GM12873 (cell line): Measurements from ENCODE around the gene HSPA12B.

Experiments
- TF ChIP-seq, protein P1 (sequence below): IDR thresholded peaks from 2 replicates; pipeline ENCODE4 v1.5.1; 2012; ENCODE audit warnings: low read depth, mild to moderate bottlenecking, moderate library complexity, low read length, control low read depth; ENCODE audit not compliant: insufficient read depth; ENCODE audit errors: missing control alignments

HSPA12B gene

DNA sequence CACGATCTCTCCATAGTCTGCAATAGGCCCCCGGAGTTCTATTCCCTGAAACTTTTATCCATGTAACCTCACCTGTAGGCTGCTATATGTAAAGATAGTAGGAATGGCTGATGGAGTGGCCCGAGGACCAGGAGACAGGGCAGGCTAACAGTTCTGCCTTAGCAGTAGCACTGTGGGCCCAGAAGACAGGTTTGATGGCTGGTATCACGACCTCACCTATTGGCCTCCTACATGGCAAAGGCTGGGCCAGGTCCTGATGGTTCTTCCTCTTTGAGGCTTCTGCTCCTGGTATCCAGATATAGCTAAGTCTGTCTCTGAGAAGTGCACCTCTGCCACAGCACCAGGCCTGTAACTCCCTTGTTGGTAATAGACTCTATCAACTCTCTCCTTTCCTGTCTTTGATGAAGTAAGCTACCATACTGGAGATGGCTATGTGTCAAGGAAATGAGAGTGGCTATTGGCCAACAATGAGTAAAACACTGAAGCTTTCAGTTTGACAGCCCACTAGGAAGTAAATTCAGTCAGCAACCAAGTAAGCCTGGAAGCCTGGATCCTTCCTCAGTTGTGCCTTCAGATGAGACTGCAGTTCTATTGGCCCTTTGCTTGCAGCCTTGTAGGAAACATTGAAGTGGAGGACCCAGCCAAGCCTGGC, 43.1 kb downstream of the HSPA12B start:
- TF ChIP-seq, protein P1, sequence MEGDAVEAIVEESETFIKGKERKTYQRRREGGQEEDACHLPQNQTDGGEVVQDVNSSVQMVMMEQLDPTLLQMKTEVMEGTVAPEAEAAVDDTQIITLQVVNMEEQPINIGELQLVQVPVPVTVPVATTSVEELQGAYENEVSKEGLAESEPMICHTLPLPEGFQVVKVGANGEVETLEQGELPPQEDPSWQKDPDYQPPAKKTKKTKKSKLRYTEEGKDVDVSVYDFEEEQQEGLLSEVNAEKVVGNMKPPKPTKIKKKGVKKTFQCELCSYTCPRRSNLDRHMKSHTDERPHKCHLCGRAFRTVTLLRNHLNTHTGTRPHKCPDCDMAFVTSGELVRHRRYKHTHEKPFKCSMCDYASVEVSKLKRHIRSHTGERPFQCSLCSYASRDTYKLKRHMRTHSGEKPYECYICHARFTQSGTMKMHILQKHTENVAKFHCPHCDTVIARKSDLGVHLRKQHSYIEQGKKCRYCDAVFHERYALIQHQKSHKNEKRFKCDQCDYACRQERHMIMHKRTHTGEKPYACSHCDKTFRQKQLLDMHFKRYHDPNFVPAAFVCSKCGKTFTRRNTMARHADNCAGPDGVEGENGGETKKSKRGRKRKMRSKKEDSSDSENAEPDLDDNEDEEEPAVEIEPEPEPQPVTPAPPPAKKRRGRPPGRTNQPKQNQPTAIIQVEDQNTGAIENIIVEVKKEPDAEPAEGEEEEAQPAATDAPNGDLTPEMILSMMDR, result no peak

- TF ChIP-seq, protein P1, result no peak
These were observed 44.9 kb downstream of the HSPA12B start for GRCh38 chr20:3777381-3777715.

GRCh38 chr20:3777716-3778629, 45.5 kb downstream of the HSPA12B start:
- TF ChIP-seq, protein P1, result no peak

GRCh38 chr20:3778976-3779375, 46.5 kb downstream of the HSPA12B start:
- TF ChIP-seq, protein P1, result no peak

DNA sequence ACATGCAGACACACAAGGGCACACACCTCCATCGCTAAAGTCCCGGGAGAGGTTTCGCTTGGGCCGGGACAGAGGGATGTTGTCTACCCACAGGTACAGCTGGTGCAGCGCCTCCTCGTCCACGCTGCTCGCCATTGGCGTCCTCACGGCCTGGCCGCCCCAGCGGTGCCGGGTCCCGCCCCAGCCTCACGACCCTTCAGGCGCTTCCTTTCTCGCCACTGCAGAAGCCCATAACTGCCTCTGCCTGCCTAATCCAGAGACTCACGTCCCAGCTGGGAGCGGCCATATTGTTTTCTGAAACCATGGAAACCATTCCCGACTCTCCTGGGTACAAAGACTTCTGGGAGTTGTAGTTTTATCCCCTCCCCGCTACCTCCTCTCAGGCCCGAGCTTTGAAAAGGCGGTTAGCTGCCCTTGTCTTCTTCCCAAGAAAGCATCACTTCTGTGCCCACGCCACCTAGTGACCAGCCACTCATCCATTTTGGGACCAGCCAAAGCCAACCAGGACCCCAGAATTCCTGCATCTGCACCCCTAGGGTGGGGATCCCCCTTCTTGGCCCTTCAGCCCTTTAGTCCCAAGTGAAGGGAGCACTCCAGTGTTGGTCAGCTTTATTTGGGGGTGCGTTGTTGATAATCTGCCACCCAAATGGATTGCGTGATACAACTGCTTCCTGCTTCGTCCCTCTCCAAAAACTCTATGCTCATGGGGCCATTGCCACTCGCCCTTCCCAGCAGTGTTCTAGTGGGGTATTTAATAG, 48.8 kb downstream of the HSPA12B start, which contains the start of gene SPEF1:
Gene SPEF1 (minus strand): TSS at position 296 of the 758 bp plus-strand sequence. CDS start 161 bp downstream, at position 135.
- TF ChIP-seq, protein P1, result peak; percentile 18

- TF ChIP-seq, protein P1, result no peak
These were observed 50.1 kb downstream of the HSPA12B start for GRCh38 chr20:3782597-3782996.

- TF ChIP-seq, protein P1, result no peak
These were observed 50.6 kb downstream of the HSPA12B start for GRCh38 chr20:3783068-3783489.
